GM03348 (cell line): ENCODE data around the gene TNFAIP8L3.
"Not testable (repeated sequence)": the region's sequence is repeated elsewhere in the genome, so short reads cannot be mapped to it uniquely, and the experiment has no call there.

Experiments
- DNase-seq: peaks from one replicate; pipeline ENCODE4 v3.0.0; 2012; ENCODE audit warnings: low spot score

TNFAIP8L3 gene

GRCh38 chr15:51094606-51095569 is at the start of gene TNFAIP8L3:
Gene TNFAIP8L3 (minus strand): TSS chr15:51094906. CDS start chr15:51094595, 311 bp downstream.
- peak; percentile 87 for DNase-seq

GRCh38 chr15:51144021-51144532 is 49.4 kb upstream of the TNFAIP8L3 start:
- peak; percentile 53 for DNase-seq

GRCh38 chr15:51140347-51140746 is 45.6 kb upstream of the TNFAIP8L3 start:
- DNase-seq, result not testable (repeated sequence)

GRCh38 chr15:51139091-51139490 is 44.4 kb upstream of the TNFAIP8L3 start:
- no peak for DNase-seq

GRCh38 chr15:51137880-51138430 is 43.2 kb upstream of the TNFAIP8L3 start:
- DNase-seq, result no peak

- no peak for DNase-seq
Observed at GRCh38 chr15:51137024-51137423, 42.3 kb upstream of the TNFAIP8L3 start.

- DNase-seq, result no peak
Observed at GRCh38 chr15:51135276-51135675, 40.6 kb upstream of the TNFAIP8L3 start.

GRCh38 chr15:51134416-51135199 is 39.9 kb upstream of the TNFAIP8L3 start:
- no peak for DNase-seq

GRCh38 chr15:51133140-51133765 is 38.5 kb upstream of the TNFAIP8L3 start:
- DNase-seq, result no peak

- peak; percentile 86 for DNase-seq
Observed at GRCh38 chr15:51132384-51133139, 37.9 kb upstream of the TNFAIP8L3 start.

GRCh38 chr15:51131596-51132290 is 37.0 kb upstream of the TNFAIP8L3 start:
- DNase-seq, result no peak

- no peak for DNase-seq
Observed at GRCh38 chr15:51130344-51130743, 35.6 kb upstream of the TNFAIP8L3 start.

GRCh38 chr15:51129535-51130188 is 35.0 kb upstream of the TNFAIP8L3 start:
- no peak for DNase-seq

GRCh38 chr15:51128701-51129100 is 34.0 kb upstream of the TNFAIP8L3 start:
- no peak for DNase-seq

- DNase-seq, result no peak
Observed at GRCh38 chr15:51126842-51127241, 32.1 kb upstream of the TNFAIP8L3 start.

GRCh38 chr15:51123002-51123401 is 28.3 kb upstream of the TNFAIP8L3 start:
- not testable (repeated sequence) for DNase-seq

- no peak for DNase-seq
Observed at GRCh38 chr15:51121631-51122225, 27.0 kb upstream of the TNFAIP8L3 start.

GRCh38 chr15:51121118-51121517 is 26.4 kb upstream of the TNFAIP8L3 start:
- DNase-seq, result peak; percentile 76

GRCh38 chr15:51119120-51119519 is 24.4 kb upstream of the TNFAIP8L3 start:
- DNase-seq, result no peak
